A549 (cell line): ENCODE data around the gene DDX59.

Experiments used
- EP300 ChIP-seq, 2 experiments: fragments of >200 bp; sonication (Bioruptor Twin); formaldehyde crosslinking; IDR thresholded peaks; 2 replicates in 1 of 2; 3 replicates in 1 of 2; pipeline ENCODE4 v1.6.1; 2016 to 2017
- POLR2A ChIP-seq: IDR thresholded peaks from 2 replicates; pipeline ENCODE4 v1.6.1; 2012; ENCODE audit warnings: mild to moderate bottlenecking, low read length
- RNF2 ChIP-seq: fragments of 200-600 bp; sonication (generic); IDR thresholded peaks from 2 replicates; pipeline ENCODE4 v1.6.1; 2016; ENCODE audit warnings: low read depth, mild to moderate bottlenecking, antibody characterized with exemption, moderate library complexity, borderline replicate concordance
- SREBF2 ChIP-seq: fragments of 450-650 bp; IDR thresholded peaks from 2 replicates; pipeline ENCODE4 v1.6.1; 2014; ENCODE audit warnings: mild to moderate bottlenecking, moderate library complexity
- TF ChIP-seq, protein P1 (sequence below): fragments of >200 bp; sonication (Bioruptor Twin); formaldehyde crosslinking; IDR thresholded peaks from 3 replicates; pipeline ENCODE4 v1.5.1; 2016
- TF ChIP-seq, protein P2 (sequence below): IDR thresholded peaks from 2 replicates; pipeline ENCODE4 v1.6.1; 2012

DNA sequence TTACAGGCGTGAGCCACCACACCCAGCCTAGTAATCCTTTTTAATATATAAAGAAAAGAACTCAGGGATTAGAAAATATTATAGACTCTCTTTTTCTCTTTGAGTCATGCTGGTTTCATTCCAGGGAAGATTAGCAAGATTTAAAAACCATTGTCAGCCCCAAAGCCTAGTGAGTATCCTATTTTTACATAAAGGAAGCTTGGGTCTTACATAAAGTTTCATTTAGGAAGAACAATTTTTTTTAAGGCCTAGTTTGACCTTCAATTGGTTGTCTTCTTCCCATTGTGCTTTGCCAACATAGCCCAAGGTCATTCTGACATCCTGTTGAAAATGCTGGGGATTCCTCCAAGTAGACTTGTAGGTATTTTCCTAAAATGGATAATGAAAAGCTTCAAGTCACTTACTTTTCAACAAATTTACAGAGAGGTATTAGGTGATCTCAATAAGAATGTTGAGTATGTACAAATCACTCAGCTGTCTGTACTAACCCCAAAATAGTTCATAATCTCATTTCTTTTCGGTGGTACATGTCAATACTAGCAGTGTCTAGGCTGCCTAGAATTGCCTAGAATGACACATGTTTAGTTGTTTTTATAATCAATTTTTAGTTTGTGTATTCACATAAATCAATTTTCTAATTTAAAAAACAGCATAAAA, 44.9 kb downstream of the DDX59 start:
- TF ChIP-seq, protein P1, sequence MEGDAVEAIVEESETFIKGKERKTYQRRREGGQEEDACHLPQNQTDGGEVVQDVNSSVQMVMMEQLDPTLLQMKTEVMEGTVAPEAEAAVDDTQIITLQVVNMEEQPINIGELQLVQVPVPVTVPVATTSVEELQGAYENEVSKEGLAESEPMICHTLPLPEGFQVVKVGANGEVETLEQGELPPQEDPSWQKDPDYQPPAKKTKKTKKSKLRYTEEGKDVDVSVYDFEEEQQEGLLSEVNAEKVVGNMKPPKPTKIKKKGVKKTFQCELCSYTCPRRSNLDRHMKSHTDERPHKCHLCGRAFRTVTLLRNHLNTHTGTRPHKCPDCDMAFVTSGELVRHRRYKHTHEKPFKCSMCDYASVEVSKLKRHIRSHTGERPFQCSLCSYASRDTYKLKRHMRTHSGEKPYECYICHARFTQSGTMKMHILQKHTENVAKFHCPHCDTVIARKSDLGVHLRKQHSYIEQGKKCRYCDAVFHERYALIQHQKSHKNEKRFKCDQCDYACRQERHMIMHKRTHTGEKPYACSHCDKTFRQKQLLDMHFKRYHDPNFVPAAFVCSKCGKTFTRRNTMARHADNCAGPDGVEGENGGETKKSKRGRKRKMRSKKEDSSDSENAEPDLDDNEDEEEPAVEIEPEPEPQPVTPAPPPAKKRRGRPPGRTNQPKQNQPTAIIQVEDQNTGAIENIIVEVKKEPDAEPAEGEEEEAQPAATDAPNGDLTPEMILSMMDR: no peak
- TF ChIP-seq, protein P2, sequence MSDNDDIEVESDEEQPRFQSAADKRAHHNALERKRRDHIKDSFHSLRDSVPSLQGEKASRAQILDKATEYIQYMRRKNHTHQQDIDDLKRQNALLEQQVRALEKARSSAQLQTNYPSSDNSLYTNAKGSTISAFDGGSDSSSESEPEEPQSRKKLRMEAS: no peak
- TF ChIP-seq POLR2A (no peak), EP300 (IDR thresholded peaks at IDR 0.05) (no peak), RNF2 (no peak), SREBF2 (no peak)
